ENCODE results near the gene ZFY.
"Not testable (repeated sequence)": the region's sequence is repeated elsewhere in the genome, so short reads cannot be mapped to it uniquely, and the experiment has no call there.

Gene ZFY

DNA sequence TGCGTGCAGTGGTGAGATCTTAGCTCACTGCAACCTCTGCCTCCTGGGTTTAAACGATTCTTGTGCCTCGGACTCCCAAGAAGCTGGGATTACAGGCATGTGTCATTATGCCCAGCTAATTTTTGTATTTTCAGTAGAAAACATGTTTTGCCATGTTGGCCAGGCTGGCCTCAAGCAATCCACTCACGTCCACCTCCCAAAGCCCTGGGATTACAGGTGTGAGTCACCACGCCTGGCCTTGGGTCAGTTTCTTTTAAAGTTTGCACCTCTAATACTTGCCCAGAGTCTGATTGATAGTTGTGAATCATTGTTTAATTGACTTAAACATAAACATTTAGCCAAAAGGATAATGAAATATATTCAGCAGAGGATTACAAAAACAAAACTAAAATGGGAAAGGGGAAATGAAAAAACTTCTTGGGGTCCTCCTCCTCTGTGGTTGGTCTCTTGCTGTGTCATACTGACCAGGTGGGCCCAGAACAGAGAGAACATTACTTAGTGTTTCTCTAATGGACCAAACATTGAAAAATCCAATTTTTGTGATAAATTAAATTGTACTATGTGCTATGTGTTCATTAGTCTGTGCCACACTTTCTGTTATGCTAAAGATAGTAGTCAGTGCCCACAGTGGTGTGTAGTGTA, 38.0 kb downstream of the ZFY start:
- DNase-seq (ENCODE audit: low read depth in 2 of 2): no peak

DNA sequence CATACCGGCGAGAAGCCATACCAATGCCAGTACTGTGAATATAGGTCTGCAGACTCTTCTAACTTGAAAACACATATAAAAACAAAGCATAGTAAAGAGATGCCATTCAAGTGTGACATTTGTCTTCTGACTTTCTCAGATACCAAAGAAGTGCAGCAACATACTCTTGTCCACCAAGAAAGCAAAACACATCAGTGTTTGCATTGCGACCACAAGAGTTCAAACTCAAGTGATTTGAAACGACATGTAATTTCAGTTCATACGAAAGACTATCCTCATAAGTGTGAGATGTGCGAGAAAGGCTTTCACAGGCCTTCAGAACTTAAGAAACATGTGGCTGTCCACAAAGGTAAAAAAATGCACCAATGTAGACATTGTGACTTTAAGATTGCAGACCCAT, 44.1 kb downstream of the ZFY start:
- DNase-seq (ENCODE audit: low read depth in 2 of 2): no peak

DNA sequence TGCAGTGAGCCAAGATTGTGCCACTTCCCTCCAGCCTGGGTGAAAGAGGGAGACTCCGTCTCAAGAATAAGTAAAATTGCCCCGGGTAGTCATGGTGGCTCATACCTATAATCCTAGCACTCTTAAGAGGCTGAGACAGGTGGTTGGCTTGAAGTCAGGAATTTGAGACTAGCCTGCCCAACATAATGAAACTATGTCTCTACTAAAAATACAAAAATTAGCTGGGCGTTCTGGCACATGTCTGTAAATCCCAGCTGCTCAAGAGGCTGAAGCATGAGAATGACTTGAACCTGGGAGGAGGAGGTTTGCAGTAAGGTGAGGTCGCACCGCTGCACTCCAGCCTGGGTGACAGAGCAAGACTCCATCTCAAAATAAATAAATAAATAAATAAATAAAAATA, 49.3 kb downstream of the ZFY start:
- DNase-seq (ENCODE audit: low read depth in 2 of 2): no peak

DNA sequence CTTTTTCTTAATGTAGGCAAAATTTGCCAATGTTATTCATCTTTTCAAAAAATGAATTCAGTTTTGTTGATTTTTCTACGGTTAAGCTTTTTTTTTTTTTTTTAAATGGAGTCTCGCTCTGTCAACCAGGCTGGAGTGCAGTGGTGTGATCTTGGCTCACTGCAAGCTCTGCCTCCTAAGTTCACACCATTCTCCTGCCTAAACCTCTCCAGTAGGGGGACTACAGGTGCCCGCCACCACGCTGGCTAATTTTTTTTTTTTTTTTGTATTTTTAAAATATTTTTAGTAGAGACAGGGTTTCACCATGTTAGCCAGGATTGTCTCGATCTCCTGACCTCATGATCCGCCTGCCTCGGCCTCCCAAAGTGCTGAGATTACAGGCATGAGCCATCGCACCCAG, 52.0 kb downstream of the ZFY start:
- DNase-seq (ENCODE audit: low read depth in 2 of 2): not testable (repeated sequence)

DNA sequence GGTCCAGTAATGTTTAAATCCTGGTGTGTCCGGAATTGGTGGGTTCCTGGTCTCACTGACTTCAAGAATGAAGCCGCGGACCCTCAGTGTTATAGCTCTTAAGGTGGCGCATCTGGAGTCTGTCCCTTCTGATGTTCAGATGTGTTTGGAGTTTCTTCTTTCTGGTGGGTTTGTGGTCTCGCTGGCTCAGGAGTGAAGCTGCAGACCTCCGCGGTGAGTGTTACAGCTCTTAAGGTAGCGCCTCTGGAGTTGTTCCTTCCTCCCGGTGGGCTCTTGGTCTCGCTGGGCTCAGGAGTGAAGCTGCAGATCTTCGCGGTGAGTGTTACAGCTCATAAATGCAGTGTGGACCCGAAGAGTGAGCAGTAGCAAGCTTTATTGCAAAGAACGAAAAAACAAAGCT, 62.2 kb downstream of the ZFY start:
- DNase-seq (ENCODE audit: low read depth in 2 of 2): not testable (repeated sequence)

DNA sequence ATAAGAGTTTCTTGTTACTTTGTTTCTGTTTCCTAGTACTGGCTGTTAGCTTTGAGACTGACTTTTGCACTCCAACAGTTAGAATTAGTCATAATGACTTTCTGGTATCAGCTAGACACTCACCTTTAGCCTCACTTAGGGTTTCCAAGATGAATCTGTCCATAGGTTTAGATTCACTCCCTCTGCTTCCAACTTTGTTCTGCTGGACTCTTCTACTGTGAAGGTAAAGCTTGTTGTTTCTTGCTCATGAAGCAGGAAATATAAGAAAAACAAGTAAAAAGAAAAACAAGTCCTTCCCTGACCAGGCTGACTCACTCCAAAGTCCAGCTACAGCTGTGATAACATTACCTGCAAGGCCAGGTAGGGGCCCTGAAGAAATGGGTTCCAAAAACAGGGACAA, 67.0 kb downstream of the ZFY start:
- no peak for DNase-seq (ENCODE audit: low read depth in 2 of 2)

DNA sequence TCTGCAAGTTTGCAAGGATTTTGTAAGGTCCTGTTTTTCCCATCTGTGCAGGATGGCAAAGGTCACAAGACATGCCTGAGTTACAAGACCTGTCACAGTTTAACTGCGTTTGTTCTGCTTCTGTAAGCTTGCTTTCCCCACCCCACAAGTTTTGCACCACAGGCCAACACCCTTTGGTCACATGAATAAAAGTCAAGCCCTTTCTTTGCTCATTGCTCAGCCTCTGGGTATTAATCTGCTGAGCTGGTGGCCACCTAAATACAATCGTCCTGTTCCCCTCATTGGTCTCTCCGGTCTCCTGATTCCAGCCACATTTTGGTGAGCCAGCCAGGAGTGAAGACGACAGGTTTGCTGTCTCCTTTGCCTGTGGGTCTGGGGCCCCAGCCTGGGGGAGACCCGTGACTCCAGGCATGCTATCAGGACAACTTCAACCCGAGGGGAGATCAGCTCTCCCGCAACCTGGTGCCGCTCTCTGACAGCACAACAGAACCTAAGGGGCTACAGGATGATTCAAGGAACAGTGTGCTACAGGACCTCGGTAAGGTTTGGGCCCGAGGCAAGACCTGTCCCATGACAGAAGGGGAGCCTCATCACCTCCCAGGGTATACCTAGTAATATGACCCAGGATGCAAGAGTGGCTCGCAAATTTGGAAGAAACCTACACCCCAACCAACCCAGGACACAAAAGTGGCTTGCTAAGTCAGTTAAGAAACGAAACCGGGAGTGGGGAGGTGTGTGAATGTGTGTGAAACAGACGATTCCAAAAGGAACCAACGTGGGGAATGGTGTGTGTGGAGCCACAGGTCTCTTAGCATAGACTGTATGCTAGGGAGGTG, 67.7 kb downstream of the ZFY start:
- no peak for DNase-seq (ENCODE audit: low read depth in 2 of 2)

DNA sequence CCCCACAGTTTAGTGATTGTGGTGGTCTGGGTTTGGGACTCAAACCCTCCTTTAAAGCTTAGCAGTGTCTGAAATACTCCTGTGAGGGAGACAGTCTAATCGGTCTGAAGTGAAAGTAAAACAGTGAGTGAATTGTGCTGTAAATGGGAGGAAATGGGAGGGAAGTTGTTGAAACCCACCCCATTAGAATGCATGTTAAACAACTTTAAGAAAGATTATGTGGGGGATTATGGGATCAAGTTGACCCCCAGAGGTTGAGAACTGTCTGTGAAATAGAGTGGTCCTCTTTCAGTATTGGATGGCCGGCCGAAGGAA, 68.3 kb downstream of the ZFY start:
- DNase-seq (ENCODE audit: low read depth in 2 of 2): no peak

DNA sequence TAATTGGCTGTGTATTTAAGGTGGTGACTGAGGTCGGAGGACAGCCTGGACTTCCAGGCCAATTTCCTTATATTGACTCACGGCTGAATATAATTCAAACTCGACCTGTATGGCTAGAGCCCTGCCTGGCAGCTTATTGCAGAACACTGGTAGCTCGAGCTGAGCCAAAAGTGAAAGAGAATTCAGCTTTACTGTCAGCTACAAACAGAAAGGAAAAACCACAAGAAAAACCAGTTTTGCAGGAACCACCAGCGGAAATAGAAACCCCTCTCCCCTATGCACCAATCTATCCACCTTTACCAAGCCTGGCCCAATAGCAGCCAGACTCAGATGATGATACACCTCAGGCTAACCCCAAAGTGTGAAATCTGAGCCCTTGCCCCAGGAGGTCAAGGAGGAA, 68.7 kb downstream of the ZFY start:
- no peak for DNase-seq (ENCODE audit: low read depth in 2 of 2)

DNA sequence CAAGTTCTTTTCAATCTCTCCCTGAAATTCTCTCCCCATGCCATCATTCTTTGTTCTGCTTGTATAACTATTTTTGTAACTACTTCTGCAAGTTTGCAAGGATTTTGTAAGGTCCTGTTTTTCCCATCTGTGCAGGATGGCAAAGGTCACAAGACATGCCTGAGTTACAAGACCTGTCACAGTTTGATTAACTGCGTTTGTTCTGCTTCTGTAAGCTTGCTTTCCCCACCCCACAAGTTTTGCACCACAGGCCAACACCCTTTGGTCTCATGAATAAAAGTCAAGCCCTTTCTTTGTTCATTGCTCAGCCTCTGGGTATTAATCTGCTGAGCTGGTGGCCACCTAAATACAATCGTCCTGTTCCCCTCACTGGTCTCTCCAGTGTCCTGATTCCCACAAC, 70.8 kb downstream of the ZFY start:
- DNase-seq (ENCODE audit: low read depth in 2 of 2): not testable (repeated sequence)

DNA sequence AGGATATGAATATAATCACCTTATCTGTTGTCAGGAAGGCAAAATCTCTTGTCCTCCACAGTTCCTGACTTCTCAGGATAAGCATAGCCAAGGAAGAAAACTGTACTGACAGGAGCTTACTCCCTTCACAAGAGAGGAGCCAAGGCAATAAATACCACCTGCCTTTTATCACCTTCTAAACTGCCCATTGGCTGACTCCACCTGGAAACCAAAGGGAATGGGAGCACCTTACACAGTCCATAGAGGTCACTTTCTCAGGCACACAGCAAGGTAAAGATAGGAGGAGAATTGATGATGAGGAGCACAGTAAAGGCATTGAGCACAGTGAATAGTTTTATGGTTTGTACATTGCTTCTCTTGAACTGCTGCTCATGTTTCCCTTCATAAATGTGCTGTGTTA, 72.8 kb downstream of the ZFY start:
- no peak for DNase-seq (ENCODE audit: low read depth in 2 of 2)

DNA sequence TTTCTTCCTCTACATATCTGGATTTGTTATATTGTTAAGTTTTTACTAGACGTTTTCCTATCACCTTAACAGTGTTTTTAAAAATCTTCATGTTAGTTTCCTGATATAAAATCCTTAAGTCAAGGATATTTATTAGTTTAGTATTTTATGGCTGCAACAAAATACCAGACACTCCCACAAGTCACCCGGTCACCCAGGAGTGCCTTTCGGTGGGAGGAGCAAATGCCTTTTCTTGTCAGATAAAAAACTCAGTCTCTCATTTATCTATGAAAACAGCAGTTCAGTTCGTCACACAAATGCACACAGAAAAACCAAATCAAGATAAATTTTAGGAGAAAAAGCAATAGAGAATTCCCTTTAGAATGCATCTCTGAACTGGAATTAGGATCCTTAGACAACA, 77.0 kb downstream of the ZFY start:
- DNase-seq (ENCODE audit: low read depth in 2 of 2): no peak

DNA sequence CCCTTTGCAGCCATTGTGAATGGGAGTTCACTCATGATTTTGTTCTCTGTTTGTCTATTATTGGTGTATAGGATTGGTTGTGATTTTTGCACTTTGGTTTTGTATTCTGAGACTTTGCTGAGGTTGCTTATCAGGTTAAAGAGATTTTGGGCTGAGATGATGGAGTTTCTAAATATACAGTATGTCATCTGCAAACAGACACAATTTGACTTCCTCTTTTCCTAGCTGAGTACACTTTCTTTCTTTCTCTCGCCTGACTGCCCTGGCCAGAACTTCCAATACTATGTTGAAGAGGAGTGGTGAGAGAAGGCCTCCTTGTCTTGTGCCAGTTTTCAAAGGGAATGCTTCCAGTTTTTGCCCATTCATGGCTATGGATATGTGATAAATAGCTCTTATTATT, 81.4 kb downstream of the ZFY start:
- DNase-seq (ENCODE audit: low read depth in 2 of 2): no peak

DNA sequence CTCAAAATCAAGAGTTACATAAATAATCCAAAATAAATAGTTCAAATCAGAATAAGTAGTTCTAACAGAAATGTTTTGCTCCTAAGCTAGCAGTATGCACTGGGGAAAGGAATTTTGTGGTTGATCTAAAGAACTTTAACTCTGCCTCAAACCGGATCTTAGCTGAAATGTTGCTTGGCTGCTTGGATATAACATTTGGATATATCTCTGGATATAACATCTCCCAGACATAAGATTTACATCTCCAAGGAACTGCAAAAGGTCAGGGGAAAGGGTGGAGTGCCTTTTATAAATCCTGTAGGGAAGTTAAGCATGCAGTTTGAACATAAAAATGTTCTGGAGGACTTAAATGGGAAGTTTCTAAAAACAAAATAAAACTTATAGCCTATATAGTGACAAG, 83.4 kb downstream of the ZFY start:
- DNase-seq (ENCODE audit: low read depth in 2 of 2): no peak

DNA sequence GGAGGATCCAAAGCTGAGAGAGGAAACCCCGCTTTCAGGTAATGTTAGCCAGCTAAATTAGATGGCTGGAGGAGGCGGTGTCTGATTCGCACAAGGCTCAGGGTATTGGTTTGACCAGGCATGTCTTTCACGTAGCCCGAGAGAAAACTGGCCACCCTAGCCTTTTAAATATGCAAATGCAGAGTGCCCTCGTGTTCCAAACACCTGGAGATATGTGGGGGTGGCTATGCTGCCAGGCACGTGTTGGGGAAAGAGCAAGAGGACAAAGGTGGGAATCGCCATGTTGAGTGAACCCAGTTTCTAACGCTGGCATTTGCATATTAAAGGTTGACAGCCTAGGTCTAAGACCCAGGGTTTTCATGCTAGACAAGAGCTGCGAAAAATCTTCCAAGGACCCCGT, 84.4 kb downstream of the ZFY start:
- no peak for DNase-seq (ENCODE audit: low read depth in 2 of 2)

DNA sequence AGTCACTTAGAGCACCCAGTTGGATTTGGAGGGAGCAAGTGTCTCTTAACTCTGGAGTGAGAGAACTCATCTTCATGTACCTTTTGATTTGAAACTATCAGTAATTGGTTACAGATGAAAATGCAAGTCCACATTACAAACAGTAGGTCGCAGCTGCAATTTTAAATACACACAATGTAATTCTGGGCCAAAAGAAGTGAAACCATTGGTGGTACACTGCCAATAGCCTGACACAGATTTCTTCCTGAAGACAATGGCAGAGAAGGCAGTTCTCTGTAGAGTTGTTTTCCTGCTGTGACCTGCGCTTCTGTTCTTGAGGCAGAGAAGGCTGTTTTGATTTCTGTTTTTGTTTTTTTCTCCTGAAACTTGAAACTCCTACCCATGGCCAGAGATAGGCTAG, 86.0 kb downstream of the ZFY start:
- no peak for DNase-seq (ENCODE audit: low read depth in 2 of 2)

DNA sequence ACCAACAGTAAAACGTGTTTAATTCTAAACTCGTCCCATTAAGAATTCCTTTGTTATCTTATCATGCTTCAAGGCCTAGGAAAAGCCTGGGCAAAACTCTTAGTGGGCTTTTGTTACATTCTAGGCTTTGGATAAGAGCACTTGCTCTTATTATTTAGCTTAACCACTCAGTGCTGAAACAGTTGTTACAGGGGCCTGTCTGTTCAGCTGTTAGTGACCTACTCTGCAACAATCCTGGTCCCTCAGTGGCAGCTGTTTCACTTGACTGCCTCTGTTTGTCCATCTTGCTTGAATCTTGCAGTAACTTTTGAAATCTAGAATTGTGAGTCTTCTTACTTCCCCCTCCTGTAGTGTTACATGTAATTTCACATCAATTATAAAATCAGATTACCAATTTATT, 88.4 kb downstream of the ZFY start:
- no peak for DNase-seq (ENCODE audit: low read depth in 2 of 2)

DNA sequence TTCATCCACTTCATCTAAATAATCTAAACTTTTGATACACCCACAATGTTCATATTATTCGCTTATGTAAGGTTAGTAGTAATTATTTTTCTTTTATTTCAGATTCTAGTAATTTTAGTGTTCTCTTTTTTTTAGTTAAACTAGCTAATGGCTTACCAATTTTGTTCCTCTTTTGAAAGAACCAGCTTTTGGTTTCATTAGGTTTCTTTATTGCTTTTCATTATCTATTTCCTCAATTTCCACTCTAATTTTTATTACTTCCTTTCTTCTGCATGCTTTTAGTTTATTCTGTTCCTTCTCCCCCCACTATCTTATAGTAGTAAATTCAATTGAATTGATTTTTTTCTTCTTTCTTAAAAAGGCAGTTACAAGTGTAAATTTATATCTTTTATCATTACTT, 90.2 kb downstream of the ZFY start:
- DNase-seq (ENCODE audit: low read depth in 2 of 2): no peak

Data from stimulated activated CD8-positive, alpha-beta memory T cell treated with anti-CD3 and anti-CD28 coated beads, Interleukin-7, amount 100 ng/mL, for 1 hour (primary cell).